DND-41 (cell line): ENCODE data around the gene TMEM88.

Experiments used
- ATAC-seq: fragments of 200-7000 bp; cut with Tn5 transposase; 3 replicates; pipeline ENCODE4 v1.9.1; 2021; ENCODE audit warnings: low read depth; ENCODE audit not compliant: insufficient read depth
- DNase-seq: peaks from one replicate; pipeline ENCODE4 v3.0.0-alpha.2; 2020
- H2AFZ ChIP-seq: 2 replicates; pipeline ENCODE4 v1.6.0; 2012; ENCODE audit warnings: low read depth, low read length
- H3K27ac ChIP-seq: 2 replicates; pipeline ENCODE4 v1.5.1; 2012; ENCODE audit warnings: low read length, inconsistent platforms
- H3K27me3 ChIP-seq: fragments of 200-600 bp; sonication (generic); 2 replicates; pipeline ENCODE4 v1.6.0; 2012; ENCODE audit warnings: low read length, mild to moderate bottlenecking, inconsistent platforms; ENCODE audit not compliant: insufficient read depth, poor library complexity
- H3K36me3 ChIP-seq: 2 replicates; pipeline ENCODE4 v1.5.1; 2012; ENCODE audit warnings: low read length, inconsistent platforms; ENCODE audit not compliant: insufficient read depth
- H3K4me1 ChIP-seq: 2 replicates; pipeline ENCODE4 v1.5.1; 2012; ENCODE audit warnings: mild to moderate bottlenecking, low read length; ENCODE audit not compliant: insufficient read depth
- H3K4me2 ChIP-seq: 2 replicates; pipeline ENCODE4 v1.6.0; 2012; ENCODE audit warnings: mild to moderate bottlenecking, moderate library complexity, low read length, inconsistent platforms; ENCODE audit not compliant: insufficient read depth
- H3K4me3 ChIP-seq, 2 experiments: fragments of 200-600 bp in 1 of 2; shearing (Covaris generic) in 1 of 2; 2 replicates each; pipeline ENCODE4 v1.5.1; 2012 to 2016; ENCODE audit warnings: inconsistent platforms in 2 of 2, low read length in 2 of 2, mild to moderate bottlenecking in 2 of 2, low read depth in 1 of 2, moderate library complexity in 1 of 2
- H3K79me2 ChIP-seq: 2 replicates; pipeline ENCODE4 v1.6.0; 2012; ENCODE audit warnings: low read length, inconsistent platforms; ENCODE audit not compliant: insufficient read depth
- H3K9ac ChIP-seq: 2 replicates; pipeline ENCODE4 v1.6.0; 2012; ENCODE audit warnings: low read depth, mild to moderate bottlenecking, inconsistent platforms, low read length, moderate library complexity
- H3K9me3 ChIP-seq: 2 replicates; pipeline ENCODE4 v1.5.1; 2012; ENCODE audit warnings: low read length, moderate library complexity, mild to moderate bottlenecking, inconsistent platforms; ENCODE audit not compliant: insufficient read depth, severe bottlenecking
- H4K20me1 ChIP-seq: 2 replicates; pipeline ENCODE4 v1.6.0; 2012; ENCODE audit warnings: low read length; ENCODE audit not compliant: insufficient read depth
- CTCF ChIP-seq: IDR thresholded peaks from 2 replicates; pipeline ENCODE4 v1.5.1; 2012; ENCODE audit warnings: borderline replicate concordance, low read length, moderate library complexity, mild to moderate bottlenecking; ENCODE audit not compliant: poor library complexity, severe bottlenecking; ENCODE audit errors: extremely low read depth
- EZH2 ChIP-seq: IDR thresholded peaks from 3 replicates; pipeline ENCODE4 v1.6.1; 2012; ENCODE audit warnings: borderline replicate concordance, low read depth, mild to moderate bottlenecking, moderate library complexity, low read length, inconsistent platforms; ENCODE audit not compliant: severe bottlenecking

Gene TMEM88

GRCh38 chr17:7848131-7848579 is 6.7 kb upstream of the TMEM88 start:
- H3K79me2 ChIP-seq: no peaks in the 10 kb centered on the region; the same call in 1 of the 2 replicates
- ATAC-seq: no peak
- no peaks in the 10 kb centered on the region for H3K9me3 ChIP-seq
- H3K27ac ChIP-seq: no peak overlapping the region
- H2AFZ ChIP-seq: no peak overlapping the region
- no peak for TF ChIP-seq CTCF
- TF ChIP-seq EZH2: no peak
- H4K20me1 ChIP-seq: peaks cover 20% of the 10 kb centered on the region; the same call in 1 of the 2 replicates
- no peak overlapping the region for H3K9ac ChIP-seq
- H3K4me3 ChIP-seq: no peak overlapping the region
- no peak overlapping the region for H3K4me2 ChIP-seq
- no peak for DNase-seq
- peaks cover 41% of the 10 kb centered on the region for H3K4me1 ChIP-seq
- peaks cover under 1% of the 10 kb centered on the region for H3K27me3 ChIP-seq
- peaks cover 43% of the 10 kb centered on the region; the same call in 1 of the 2 replicates for H3K36me3 ChIP-seq

- Histone ChIP-seq H3K9ac (no peak overlapping the region), H3K4me2 (no peak overlapping the region), H2AFZ (no peak overlapping the region), H4K20me1 (peaks cover 18% of the 10 kb centered on the region; the same call in 1 of the 2 replicates), H3K27me3 (no peaks in the 10 kb centered on the region), H3K4me3 (no peak overlapping the region), H3K27ac (no peak overlapping the region), H3K9me3 (no peaks in the 10 kb centered on the region), H3K79me2 (no peaks in the 10 kb centered on the region; the same call in 1 of the 2 replicates), H3K4me1 (peaks cover 35% of the 10 kb centered on the region), H3K36me3 (peaks cover 44% of the 10 kb centered on the region; the same call in 1 of the 2 replicates)
- no peak for DNase-seq
- TF ChIP-seq EZH2: no peak
- no peak for TF ChIP-seq CTCF
- no peak for ATAC-seq
Observed at GRCh38 chr17:7848739-7849129, 6.1 kb upstream of the TMEM88 start.

GRCh38 chr17:7849130-7849750 is 5.6 kb upstream of the TMEM88 start:
- Histone ChIP-seq H3K4me3 (no peak overlapping the region), H3K27ac (no peak overlapping the region), H4K20me1 (peaks cover 15% of the 10 kb centered on the region; the same call in 1 of the 2 replicates), H3K4me2 (no peak overlapping the region), H3K27me3 (no peaks in the 10 kb centered on the region), H3K9ac (no peak overlapping the region), H3K79me2 (no peaks in the 10 kb centered on the region; the same call in 1 of the 2 replicates), H3K36me3 (peaks cover 44% of the 10 kb centered on the region; the same call in 1 of the 2 replicates), H3K9me3 (no peaks in the 10 kb centered on the region), H2AFZ (no peak overlapping the region), H3K4me1 (peaks cover 30% of the 10 kb centered on the region)
- ATAC-seq (no peak), DNase-seq (no peak)
- TF ChIP-seq CTCF (no peak), EZH2 (no peak)
